Measurements from ENCODE around the gene KLHL29.

DNA sequence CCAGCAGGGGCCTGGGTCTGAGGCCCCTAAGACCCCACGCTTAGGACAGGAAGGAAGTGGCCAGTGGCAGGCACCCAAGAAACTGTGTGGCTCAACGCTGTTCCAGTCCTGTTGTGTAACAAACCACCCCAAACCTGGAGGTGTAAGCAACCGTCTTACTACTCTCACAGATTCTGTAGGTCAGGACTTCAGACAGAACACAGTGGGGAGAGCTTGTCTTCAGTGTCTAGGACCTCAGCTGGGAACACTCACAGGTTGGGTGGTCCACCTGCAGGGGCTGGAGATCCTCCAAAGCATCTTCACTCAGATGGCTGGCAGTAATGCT lies 123.0 kb downstream of the KLHL29 start:
- TF ChIP-seq, protein P1, sequence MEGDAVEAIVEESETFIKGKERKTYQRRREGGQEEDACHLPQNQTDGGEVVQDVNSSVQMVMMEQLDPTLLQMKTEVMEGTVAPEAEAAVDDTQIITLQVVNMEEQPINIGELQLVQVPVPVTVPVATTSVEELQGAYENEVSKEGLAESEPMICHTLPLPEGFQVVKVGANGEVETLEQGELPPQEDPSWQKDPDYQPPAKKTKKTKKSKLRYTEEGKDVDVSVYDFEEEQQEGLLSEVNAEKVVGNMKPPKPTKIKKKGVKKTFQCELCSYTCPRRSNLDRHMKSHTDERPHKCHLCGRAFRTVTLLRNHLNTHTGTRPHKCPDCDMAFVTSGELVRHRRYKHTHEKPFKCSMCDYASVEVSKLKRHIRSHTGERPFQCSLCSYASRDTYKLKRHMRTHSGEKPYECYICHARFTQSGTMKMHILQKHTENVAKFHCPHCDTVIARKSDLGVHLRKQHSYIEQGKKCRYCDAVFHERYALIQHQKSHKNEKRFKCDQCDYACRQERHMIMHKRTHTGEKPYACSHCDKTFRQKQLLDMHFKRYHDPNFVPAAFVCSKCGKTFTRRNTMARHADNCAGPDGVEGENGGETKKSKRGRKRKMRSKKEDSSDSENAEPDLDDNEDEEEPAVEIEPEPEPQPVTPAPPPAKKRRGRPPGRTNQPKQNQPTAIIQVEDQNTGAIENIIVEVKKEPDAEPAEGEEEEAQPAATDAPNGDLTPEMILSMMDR (IDR thresholded peaks at IDR 0.05 in 2 of 3, conservative IDR thresholded peaks at IDR 0.05 in 1 of 3; ENCODE audit: control insufficient read depth in 2 of 3, extremely low read depth in 1 of 3, insufficient read depth in 1 of 3, low read depth in 3 of 3, low read length in 3 of 3): no peak
- TF ChIP-seq, protein P2, sequence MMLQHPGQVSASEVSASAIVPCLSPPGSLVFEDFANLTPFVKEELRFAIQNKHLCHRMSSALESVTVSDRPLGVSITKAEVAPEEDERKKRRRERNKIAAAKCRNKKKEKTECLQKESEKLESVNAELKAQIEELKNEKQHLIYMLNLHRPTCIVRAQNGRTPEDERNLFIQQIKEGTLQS (IDR thresholded peaks at IDR 0.05; ENCODE audit: borderline replicate concordance, extremely low read depth, low read depth, low read length): no peak
- TF ChIP-seq ZNF274 (IDR thresholded peaks at IDR 0.05; ENCODE audit: insufficient read depth, insufficient read length): no peak
- no peak for TF ChIP-seq CREB1 (IDR thresholded peaks at IDR 0.05; ENCODE audit: low read depth)
- TF ChIP-seq EZH2 (IDR thresholded peaks at IDR 0.05; ENCODE audit: borderline replicate concordance, control insufficient read depth, low read depth, low read length): no peak
- TF ChIP-seq TBL1XR1 (IDR thresholded peaks at IDR 0.05; ENCODE audit: low read depth, low read length): no peak
- no peak for TF ChIP-seq SP1 (IDR thresholded peaks at IDR 0.05; ENCODE audit: low read depth, low read length)
- TF ChIP-seq POLR2A (IDR thresholded peaks at IDR 0.05; ENCODE audit: low read depth, low read length): no peak
- TF ChIP-seq IKZF1 (conservative IDR thresholded peaks at IDR 0.05): no peak
- TF ChIP-seq, protein P3, sequence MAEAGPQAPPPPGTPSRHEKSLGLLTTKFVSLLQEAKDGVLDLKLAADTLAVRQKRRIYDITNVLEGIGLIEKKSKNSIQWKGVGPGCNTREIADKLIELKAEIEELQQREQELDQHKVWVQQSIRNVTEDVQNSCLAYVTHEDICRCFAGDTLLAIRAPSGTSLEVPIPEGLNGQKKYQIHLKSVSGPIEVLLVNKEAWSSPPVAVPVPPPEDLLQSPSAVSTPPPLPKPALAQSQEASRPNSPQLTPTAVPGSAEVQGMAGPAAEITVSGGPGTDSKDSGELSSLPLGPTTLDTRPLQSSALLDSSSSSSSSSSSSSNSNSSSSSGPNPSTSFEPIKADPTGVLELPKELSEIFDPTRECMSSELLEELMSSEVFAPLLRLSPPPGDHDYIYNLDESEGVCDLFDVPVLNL (IDR thresholded peaks at IDR 0.05; ENCODE audit: low read depth, low read length): no peak
- no peak for TF ChIP-seq BHLHE40 (IDR thresholded peaks at IDR 0.05; ENCODE audit: borderline replicate concordance in 1 of 2, low read depth in 2 of 2, low read length in 1 of 2)
- no peak for TF ChIP-seq CHD2 (IDR thresholded peaks at IDR 0.05; ENCODE audit: borderline replicate concordance, low read depth, low read length)
- no peak for TF ChIP-seq JUND (IDR thresholded peaks at IDR 0.05; ENCODE audit: low read depth, low read length)
